HepG2 (cell line): ENCODE results near the gene SYNE2.

Experiments
- GLI4 ChIP-seq: sonication (generic); formaldehyde crosslinking; IDR thresholded peaks from 2 replicates; pipeline ENCODE4 v1.5.1; 2020; ENCODE audit warnings: missing genetic modification reagents, mild to moderate bottlenecking, moderate library complexity, borderline replicate concordance
- JUN ChIP-seq: sonication (generic); formaldehyde crosslinking; IDR thresholded peaks from 2 replicates; pipeline ENCODE4 v1.4.0; 2020; ENCODE audit warnings: mild to moderate bottlenecking, missing genetic modification reagents
- ZNF598 ChIP-seq: sonication (generic); formaldehyde crosslinking; IDR thresholded peaks from 2 replicates; pipeline ENCODE4 v1.5.1; 2020; ENCODE audit warnings: mild to moderate bottlenecking, missing genetic modification reagents, borderline replicate concordance

GRCh38 chr14:63887899-63888298 is 35.1 kb downstream of the SYNE2 start:
- TF ChIP-seq GLI4 (CRISPR knock-in tag): no peak
- no peak for TF ChIP-seq ZNF598
- TF ChIP-seq JUN: no peak
